ENCODE measurements around the gene RGS5. TPM values are rescaled to one million over a fixed set of nuclear protein-coding genes. Genes with fewer than 3 reads are reported as not detected.

RGS5 gene
- total RNA-seq, 1 experiment from 2014 or later = 3.6 TPM

- Histone ChIP-seq H4K20me1 (ENCODE audit: insufficient read depth) (no peaks in the 10 kb centered on the region), H3K4me3 (no peak overlapping the region), H3F3A (ENCODE audit: insufficient read depth, low read depth) (no peaks in the 10 kb centered on the region), H3K4me1 (replicated peaks; ENCODE audit: insufficient read depth) (no peaks in the 10 kb centered on the region), H3K27me3 (ENCODE audit: insufficient read depth, low read depth) (no peaks in the 10 kb centered on the region), H2AFZ (no peak overlapping the region), H3K79me2 (ENCODE audit: low read depth) (no peaks in the 10 kb centered on the region), H3K9me3 (ENCODE audit: insufficient read depth, low read depth) (no peaks in the 10 kb centered on the region), H3K4me2 (no peak overlapping the region), H3K9me2 (ENCODE audit: insufficient read depth) (no peaks in the 10 kb centered on the region), H3K27ac (no peak overlapping the region), H3K36me3 (ENCODE audit: low read depth) (no peaks in the 10 kb centered on the region)
- DNase-seq = no peak
- no TSS peak for BruUV-seq (replicated peaks)
- intact Hi-C loops (cut with micrococcal nuclease; ENCODE audit: unreplicated experiment) = no loop called here
- TF ChIP-seq EZH2 (IDR thresholded peaks at IDR 0.05; ENCODE audit: low read depth) (no peak), CTCF (conservative IDR thresholded peaks at IDR 0.05) (no peak)
- POLR2A ChIA-PET (ENCODE audit: unreplicated experiment) = interaction anchor here (0.5 kb wide), 1 partner anchor 1139 kb away, joined by 3 read pairs; no protein-coding TSS in a partner anchor
- CTCF ChIA-PET = no interaction called here
These were observed 14.9 kb downstream of the RGS5 start for GRCh38 chr1:163187849-163188248.

- POLR2A ChIA-PET (ENCODE audit: unreplicated experiment) = no interaction called here
- no peak overlapping the region for H3K27ac ChIP-seq
- H3K79me2 ChIP-seq (ENCODE audit: low read depth) = no peaks in the 10 kb centered on the region
- DNase-seq = no peak
- TF ChIP-seq EZH2 (IDR thresholded peaks at IDR 0.05; ENCODE audit: low read depth) = no peak
- TF ChIP-seq CTCF (conservative IDR thresholded peaks at IDR 0.05) = no peak
- H3K36me3 ChIP-seq (ENCODE audit: low read depth) = no peaks in the 10 kb centered on the region
- no peaks in the 10 kb centered on the region for H3K4me1 ChIP-seq (replicated peaks; ENCODE audit: insufficient read depth)
- no peak overlapping the region for H3K4me3 ChIP-seq
- no peaks in the 10 kb centered on the region for H3K27me3 ChIP-seq (ENCODE audit: insufficient read depth, low read depth)
- no TSS peak for BruUV-seq (replicated peaks)
- intact Hi-C loops (cut with micrococcal nuclease; ENCODE audit: unreplicated experiment) = no loop called here
- no peaks in the 10 kb centered on the region for H4K20me1 ChIP-seq (ENCODE audit: insufficient read depth)
- H3K4me2 ChIP-seq = no peak overlapping the region
- H3K9me3 ChIP-seq (ENCODE audit: insufficient read depth, low read depth) = no peaks in the 10 kb centered on the region
- H2AFZ ChIP-seq = no peak overlapping the region
- CTCF ChIA-PET = no interaction called here
- no peaks in the 10 kb centered on the region for H3K9me2 ChIP-seq (ENCODE audit: insufficient read depth)
- H3F3A ChIP-seq (ENCODE audit: insufficient read depth, low read depth) = no peaks in the 10 kb centered on the region
These were observed 15.9 kb downstream of the RGS5 start for GRCh38 chr1:163186862-163187261.

- no peak for DNase-seq
- intact Hi-C loops (cut with micrococcal nuclease; ENCODE audit: unreplicated experiment) = no loop called here
- H3K4me2 ChIP-seq = no peak overlapping the region
- no peaks in the 10 kb centered on the region for H3K36me3 ChIP-seq (ENCODE audit: low read depth)
- no peaks in the 10 kb centered on the region for H4K20me1 ChIP-seq (ENCODE audit: insufficient read depth)
- H3K79me2 ChIP-seq (ENCODE audit: low read depth) = no peaks in the 10 kb centered on the region
- no peaks in the 10 kb centered on the region for H3K27me3 ChIP-seq (ENCODE audit: insufficient read depth, low read depth)
- no peak for TF ChIP-seq EZH2 (IDR thresholded peaks at IDR 0.05; ENCODE audit: low read depth)
- H3F3A ChIP-seq (ENCODE audit: insufficient read depth, low read depth) = no peaks in the 10 kb centered on the region
- no peaks in the 10 kb centered on the region for H3K4me1 ChIP-seq (replicated peaks; ENCODE audit: insufficient read depth)
- no peak overlapping the region for H3K27ac ChIP-seq
- CTCF ChIA-PET = no interaction called here
- H3K9me2 ChIP-seq (ENCODE audit: insufficient read depth) = no peaks in the 10 kb centered on the region
- POLR2A ChIA-PET (ENCODE audit: unreplicated experiment) = no interaction called here
- BruUV-seq (replicated peaks) = no TSS peak
- no peak overlapping the region for H2AFZ ChIP-seq
- H3K9me3 ChIP-seq (ENCODE audit: insufficient read depth, low read depth) = no peaks in the 10 kb centered on the region
- H3K4me3 ChIP-seq = no peak overlapping the region
These were observed 20.3 kb downstream of the RGS5 start for GRCh38 chr1:163182330-163182949.

GRCh38 chr1:163178628-163179027 is 24.1 kb downstream of the RGS5 start:
- ChIA-PET CTCF (no interaction called here), POLR2A (ENCODE audit: unreplicated experiment) (no interaction called here)
- H3K4me2 ChIP-seq = no peak overlapping the region
- H3K4me3 ChIP-seq = no peak overlapping the region
- H3K27me3 ChIP-seq (ENCODE audit: insufficient read depth, low read depth) = no peaks in the 10 kb centered on the region
- no peaks in the 10 kb centered on the region for H3K79me2 ChIP-seq (ENCODE audit: low read depth)
- no peak for DNase-seq
- H3K9me2 ChIP-seq (ENCODE audit: insufficient read depth) = no peaks in the 10 kb centered on the region
- H3F3A ChIP-seq (ENCODE audit: insufficient read depth, low read depth) = no peaks in the 10 kb centered on the region
- no peaks in the 10 kb centered on the region for H4K20me1 ChIP-seq (ENCODE audit: insufficient read depth)
- intact Hi-C loops (cut with micrococcal nuclease; ENCODE audit: unreplicated experiment) = no loop called here
- no peaks in the 10 kb centered on the region for H3K36me3 ChIP-seq (ENCODE audit: low read depth)
- TF ChIP-seq EZH2 (IDR thresholded peaks at IDR 0.05; ENCODE audit: low read depth) (no peak), CTCF (conservative IDR thresholded peaks at IDR 0.05) (no peak)
- no peaks in the 10 kb centered on the region for H3K9me3 ChIP-seq (ENCODE audit: insufficient read depth, low read depth)
- H2AFZ ChIP-seq = no peak overlapping the region
- no peaks in the 10 kb centered on the region for H3K4me1 ChIP-seq (replicated peaks; ENCODE audit: insufficient read depth)
- no peak overlapping the region for H3K27ac ChIP-seq
- no TSS peak for BruUV-seq (replicated peaks)

Measured in PC-9 (cell line).